Neuronal stem cell (in vitro differentiated cells): ENCODE results near the gene GDF2.

Experiments used
- DNase-seq: peaks from one replicate; pipeline ENCODE4 v3.0.0-alpha.2; 2013; ENCODE audit warnings: low spot score
- H2AFZ ChIP-seq: one replicate; pipeline ENCODE4 v1.6.1; 2013; ENCODE audit warnings: mild to moderate bottlenecking, low read length, inconsistent platforms
- H2AK5ac ChIP-seq: 2 replicates; pipeline ENCODE4 v1.6.1; 2013; ENCODE audit warnings: low read depth, mild to moderate bottlenecking, inconsistent platforms, low read length, moderate library complexity, mixed read lengths
- H2BK120ac ChIP-seq: 2 replicates; pipeline ENCODE4 v1.6.1; 2013; ENCODE audit warnings: low read depth, mild to moderate bottlenecking, inconsistent platforms, low read length, moderate library complexity, mixed read lengths
- H2BK12ac ChIP-seq: one replicate; pipeline ENCODE4 v1.6.1; 2013; ENCODE audit warnings: low read length, inconsistent platforms
- H2BK15ac ChIP-seq: 2 replicates; pipeline ENCODE4 v1.6.1; 2013; ENCODE audit warnings: mild to moderate bottlenecking, low read length, inconsistent platforms, mixed read lengths
- H2BK5ac ChIP-seq: one replicate; pipeline ENCODE4 v1.6.1; 2013; ENCODE audit warnings: inconsistent platforms, mild to moderate bottlenecking, low read length, moderate library complexity
- H3K14ac ChIP-seq: one replicate; pipeline ENCODE4 v1.6.1; 2013; ENCODE audit warnings: low read length, inconsistent platforms
- H3K18ac ChIP-seq: 2 replicates; pipeline ENCODE4 v1.6.1; 2013; ENCODE audit warnings: low read length, inconsistent platforms
- H3K23ac ChIP-seq: 2 replicates; pipeline ENCODE4 v1.6.1; 2013; ENCODE audit warnings: low read depth, mild to moderate bottlenecking, mixed read lengths, low read length, inconsistent platforms; ENCODE audit not compliant: poor library complexity
- H3K27ac ChIP-seq: replicated peaks from 3 replicates; pipeline ENCODE4 v1.5.1; 2013; ENCODE audit warnings: low read length, inconsistent platforms
- H3K27me3 ChIP-seq, 3 experiments: 2 replicates each; pipeline ENCODE4 v1.6.1; 2013; ENCODE audit warnings: low read length in 3 of 3, mild to moderate bottlenecking in 2 of 3, inconsistent platforms in 1 of 3, low read depth in 1 of 3, mixed read lengths in 1 of 3, moderate library complexity in 1 of 3; ENCODE audit not compliant: control insufficient read depth in 3 of 3, insufficient read depth in 3 of 3
- H3K36me3 ChIP-seq, 2 donors: replicated peaks in 1 of 2; 2 replicates each; pipeline ENCODE4 v1.6.1; 2013; ENCODE audit warnings: low read length in 2 of 2; ENCODE audit not compliant: control insufficient read depth in 2 of 2, insufficient read depth in 2 of 2
- H3K4ac ChIP-seq: 2 replicates; pipeline ENCODE4 v1.6.1; 2013; ENCODE audit warnings: inconsistent platforms, mild to moderate bottlenecking, low read length, moderate library complexity
- H3K4me1 ChIP-seq, 2 donors: 1 replicate in 1 of 2; 2 replicates in 1 of 2; pipeline ENCODE4 v1.6.1; 2013; ENCODE audit warnings: low read length in 2 of 2, low read depth in 1 of 2; ENCODE audit not compliant: control insufficient read depth in 2 of 2, insufficient read depth in 1 of 2
- H3K4me2 ChIP-seq: one replicate; pipeline ENCODE4 v1.6.1; 2013; ENCODE audit warnings: mild to moderate bottlenecking, low read length, inconsistent platforms; ENCODE audit not compliant: insufficient read depth, poor library complexity, severe bottlenecking
- H3K4me3 ChIP-seq, 2 donors: 2 replicates each; pipeline ENCODE4 v1.5.1; 2013; ENCODE audit warnings: low read length in 2 of 2, mild to moderate bottlenecking in 2 of 2, inconsistent platforms in 1 of 2, moderate library complexity in 1 of 2
- H3K79me1 ChIP-seq: one replicate; pipeline ENCODE4 v1.6.1; 2013; ENCODE audit warnings: low read depth, mild to moderate bottlenecking, inconsistent platforms, low read length, moderate library complexity
- H3K9ac ChIP-seq: one replicate; pipeline ENCODE4 v1.6.1; 2013; ENCODE audit warnings: mild to moderate bottlenecking, low read depth, low read length, inconsistent platforms; ENCODE audit not compliant: poor library complexity
- H3K9me3 ChIP-seq, 2 donors: replicated peaks in 1 of 2; 2 replicates each; pipeline versions ENCODE3 to v1.6.1; 2013; ENCODE audit warnings: low read length in 2 of 2, mild to moderate bottlenecking in 2 of 2, inconsistent platforms in 1 of 2, low read depth in 1 of 2, mixed read lengths in 1 of 2, moderate library complexity in 1 of 2; ENCODE audit not compliant: control insufficient read depth in 2 of 2, insufficient read depth in 1 of 2
- H4K8ac ChIP-seq: one replicate; pipeline ENCODE4 v1.6.1; 2013; ENCODE audit warnings: low read depth, mild to moderate bottlenecking, inconsistent platforms, low read length, moderate library complexity
- H4K91ac ChIP-seq: one replicate; pipeline ENCODE4 v1.6.1; 2013; ENCODE audit warnings: low read length, low read depth, mild to moderate bottlenecking, inconsistent platforms; ENCODE audit not compliant: poor library complexity
- WGBS, 2 donors: extraction: QIAGEN DNeasy Blood & Tissue Kit; methylation state at CpG; one replicate each; pipeline ENCODE4 v1.1.7; 2013; ENCODE audit warnings: missing lambda C conversion rate in 2 of 2, mixed read lengths in 1 of 2; ENCODE audit not compliant: insufficient read length in 2 of 2, insufficient replicate concordance in 1 of 2; ENCODE audit errors: extremely low coverage in 2 of 2; 5-methylcytosine and 5-hydroxymethylcytosine counted together

GDF2 gene

GRCh38 chr10:47315421-47315820 is 6.8 kb upstream of the GDF2 start:
- no CpG with 5 or more reads among the region's 2 CpGs for WGBS, 2 donors

GRCh38 chr10:47316131-47316530 is 6.1 kb upstream of the GDF2 start:
- H3K14ac ChIP-seq: no peak overlapping the region
- H3K79me1 ChIP-seq: no peaks in the 10 kb centered on the region
- H3K27ac ChIP-seq: no peak overlapping the region
- H2BK5ac ChIP-seq: no peak overlapping the region
- H3K4me1 ChIP-seq: peaks cover 0 to 4% of the 10 kb centered on the region in 2 donors
- H4K91ac ChIP-seq: no peak overlapping the region
- no peak overlapping the region for H3K4me2 ChIP-seq
- H3K9ac ChIP-seq: no peak overlapping the region
- H2AFZ ChIP-seq: no peak overlapping the region
- no peaks in the 10 kb centered on the region for H3K36me3 ChIP-seq
- no peak overlapping the region for H3K4ac ChIP-seq
- WGBS, 2 donors: no CpG with 5 or more reads among the region's 5 CpGs
- H4K8ac ChIP-seq: no peak overlapping the region
- H3K9me3 ChIP-seq: no peaks in the 10 kb centered on the region
- no peak overlapping the region for H3K23ac ChIP-seq
- no peak overlapping the region for H2BK12ac ChIP-seq
- H3K4me3 ChIP-seq: no peak overlapping the region
- H3K27me3 ChIP-seq: no peaks in the 10 kb centered on the region
- H2AK5ac ChIP-seq: no peak overlapping the region
- DNase-seq: no peak
- no peak overlapping the region for H2BK15ac ChIP-seq
- H3K18ac ChIP-seq: no peak overlapping the region
- H2BK120ac ChIP-seq: no peak overlapping the region

More at GRCh38 chr10:47315421-47315820, 6.8 kb upstream of the GDF2 start:
- H3K27ac ChIP-seq: no peak overlapping the region
- no peak overlapping the region for H3K4me3 ChIP-seq
- H2AK5ac ChIP-seq: no peak overlapping the region
- no peaks in the 10 kb centered on the region for H3K9me3 ChIP-seq
- DNase-seq: no peak
- H3K18ac ChIP-seq: no peak overlapping the region
- H2BK5ac ChIP-seq: no peak overlapping the region
- no peak overlapping the region for H2BK15ac ChIP-seq
- H3K36me3 ChIP-seq: no peaks in the 10 kb centered on the region
- no peak overlapping the region for H3K4me2 ChIP-seq
- H3K9ac ChIP-seq: no peak overlapping the region
- no peaks in the 10 kb centered on the region for H3K27me3 ChIP-seq
- H3K4ac ChIP-seq: no peak overlapping the region
- no peak overlapping the region for H4K8ac ChIP-seq
- H3K14ac ChIP-seq: no peak overlapping the region
- H3K23ac ChIP-seq: no peak overlapping the region
- no peak overlapping the region for H2BK120ac ChIP-seq
- no peak overlapping the region for H2BK12ac ChIP-seq
- H3K4me1 ChIP-seq: peaks cover 0 to 1% of the 10 kb centered on the region in 2 donors
- H2AFZ ChIP-seq: no peak overlapping the region
- H3K79me1 ChIP-seq: no peaks in the 10 kb centered on the region
- no peak overlapping the region for H4K91ac ChIP-seq

GRCh38 chr10:47317251-47317650 is 5.0 kb upstream of the GDF2 start:
- Histone ChIP-seq H2BK12ac (no peak overlapping the region), H3K9me3 (no peaks in the 10 kb centered on the region), H3K23ac (no peak overlapping the region), H2AFZ (no peak overlapping the region), H3K36me3 (no peaks in the 10 kb centered on the region), H3K4me3 (no peak overlapping the region), H3K4ac (no peak overlapping the region), H3K4me1 (peaks cover 0 to 4% of the 10 kb centered on the region in 2 donors), H3K79me1 (no peaks in the 10 kb centered on the region), H2BK120ac (peak overlapping the region; percentile 49), H2BK15ac (no peak overlapping the region), H2BK5ac (no peak overlapping the region), H3K27ac (no peak overlapping the region), H4K91ac (no peak overlapping the region), H2AK5ac (no peak overlapping the region), H3K27me3 (no peaks in the 10 kb centered on the region), H3K18ac (no peak overlapping the region), H4K8ac (no peak overlapping the region), H3K9ac (peak overlapping the region; percentile 9), H3K4me2 (no peak overlapping the region), H3K14ac (peak overlapping the region; percentile 10)
- WGBS, 2 donors: no CpG with 5 or more reads among the region's 4 CpGs
- no peak for DNase-seq

- WGBS, 2 donors: no CpG with 5 or more reads among the region's 9 CpGs
- H3K4me1 ChIP-seq: peaks cover 0 to 4% of the 10 kb centered on the region in 2 donors
- no peak overlapping the region for H3K9ac ChIP-seq
Observed at GRCh38 chr10:47318706-47319105, 3.5 kb upstream of the GDF2 start.

More at GRCh38 chr10:47318706-47319105, 3.5 kb upstream of the GDF2 start:
- no peak overlapping the region for H3K4me2 ChIP-seq
- H3K27ac ChIP-seq: no peak overlapping the region
- H2AK5ac ChIP-seq: no peak overlapping the region
- H4K91ac ChIP-seq: no peak overlapping the region
- H2BK120ac ChIP-seq: no peak overlapping the region
- H3K9me3 ChIP-seq: no peaks in the 10 kb centered on the region
- H3K4me3 ChIP-seq: no peak overlapping the region
- H2BK12ac ChIP-seq: no peak overlapping the region
- H4K8ac ChIP-seq: no peak overlapping the region
- no peak overlapping the region for H2BK15ac ChIP-seq
- no peaks in the 10 kb centered on the region for H3K79me1 ChIP-seq
- H3K36me3 ChIP-seq: no peaks in the 10 kb centered on the region
- no peaks in the 10 kb centered on the region for H3K27me3 ChIP-seq
- no peak overlapping the region for H3K4ac ChIP-seq
- H3K23ac ChIP-seq: no peak overlapping the region
- H3K18ac ChIP-seq: no peak overlapping the region
- no peak for DNase-seq
- no peak overlapping the region for H2AFZ ChIP-seq
- H2BK5ac ChIP-seq: no peak overlapping the region
- H3K14ac ChIP-seq: no peak overlapping the region
